Measurements from ENCODE around the gene MEOX1.

The MEOX1 gene

DNA sequence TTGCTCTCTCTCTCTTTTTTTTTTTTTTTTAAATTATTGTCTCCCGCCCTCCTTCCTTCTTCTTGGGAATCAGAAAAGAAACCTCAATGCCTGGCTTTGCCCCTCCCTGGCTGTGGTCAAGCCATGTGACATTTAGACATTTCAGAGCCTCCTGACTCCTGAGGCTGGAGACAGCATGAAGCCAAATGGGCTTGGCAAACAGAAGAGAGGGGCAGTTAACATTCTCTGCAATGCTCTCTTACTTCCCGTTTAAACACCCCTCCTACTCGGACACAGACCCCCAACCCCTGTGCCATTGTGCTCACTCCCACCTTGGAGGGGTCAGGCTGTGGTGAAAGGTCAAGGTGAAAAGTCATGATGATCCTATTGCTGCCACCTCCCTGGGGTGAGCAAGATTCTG, 14.7 kb upstream of the MEOX1 start:
- Histone ChIP-seq H3K27ac (no peak overlapping the region), H3K4me3 (ENCODE audit: low read depth, low read length) (no peak overlapping the region), H3K27me3 (ENCODE audit: insufficient read depth, low read depth, severe bottlenecking) (no peaks in the 10 kb centered on the region), H3K9me3 (ENCODE audit: severe bottlenecking) (no peaks in the 10 kb centered on the region), H3K36me3 (no peaks in the 10 kb centered on the region)
- no peak for TF ChIP-seq CTCF (IDR thresholded peaks at IDR 0.05; ENCODE audit: low read depth, low read length)
- DNase-seq: no peak

DNA sequence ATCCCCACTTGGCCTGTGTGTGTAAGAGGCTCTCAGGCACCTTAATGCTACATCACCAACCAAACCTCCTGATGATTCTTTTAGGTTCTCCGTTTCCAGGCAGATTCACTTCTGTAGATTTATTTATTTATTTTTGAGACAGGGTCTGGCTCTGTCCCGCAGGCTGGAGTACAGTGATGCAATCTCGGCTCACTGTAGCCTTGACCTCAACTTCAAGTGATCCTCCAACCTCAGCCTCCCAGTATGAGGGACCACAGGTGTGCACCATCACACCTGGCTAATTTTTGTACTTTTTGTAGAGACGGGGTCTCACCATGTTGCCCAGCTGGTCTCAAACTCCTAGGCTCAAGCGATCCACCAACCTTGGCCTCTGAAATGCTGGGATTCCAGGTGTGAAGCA, 12.7 kb upstream of the MEOX1 start:
- H3K4me3 ChIP-seq (ENCODE audit: low read depth, low read length): no peak overlapping the region
- H3K27ac ChIP-seq: no peak overlapping the region
- no peaks in the 10 kb centered on the region for H3K27me3 ChIP-seq (ENCODE audit: insufficient read depth, low read depth, severe bottlenecking)
- H3K36me3 ChIP-seq: no peaks in the 10 kb centered on the region
- H3K9me3 ChIP-seq (ENCODE audit: severe bottlenecking): no peaks in the 10 kb centered on the region
- TF ChIP-seq CTCF (IDR thresholded peaks at IDR 0.05; ENCODE audit: low read depth, low read length): no peak
- DNase-seq: no peak

DNA sequence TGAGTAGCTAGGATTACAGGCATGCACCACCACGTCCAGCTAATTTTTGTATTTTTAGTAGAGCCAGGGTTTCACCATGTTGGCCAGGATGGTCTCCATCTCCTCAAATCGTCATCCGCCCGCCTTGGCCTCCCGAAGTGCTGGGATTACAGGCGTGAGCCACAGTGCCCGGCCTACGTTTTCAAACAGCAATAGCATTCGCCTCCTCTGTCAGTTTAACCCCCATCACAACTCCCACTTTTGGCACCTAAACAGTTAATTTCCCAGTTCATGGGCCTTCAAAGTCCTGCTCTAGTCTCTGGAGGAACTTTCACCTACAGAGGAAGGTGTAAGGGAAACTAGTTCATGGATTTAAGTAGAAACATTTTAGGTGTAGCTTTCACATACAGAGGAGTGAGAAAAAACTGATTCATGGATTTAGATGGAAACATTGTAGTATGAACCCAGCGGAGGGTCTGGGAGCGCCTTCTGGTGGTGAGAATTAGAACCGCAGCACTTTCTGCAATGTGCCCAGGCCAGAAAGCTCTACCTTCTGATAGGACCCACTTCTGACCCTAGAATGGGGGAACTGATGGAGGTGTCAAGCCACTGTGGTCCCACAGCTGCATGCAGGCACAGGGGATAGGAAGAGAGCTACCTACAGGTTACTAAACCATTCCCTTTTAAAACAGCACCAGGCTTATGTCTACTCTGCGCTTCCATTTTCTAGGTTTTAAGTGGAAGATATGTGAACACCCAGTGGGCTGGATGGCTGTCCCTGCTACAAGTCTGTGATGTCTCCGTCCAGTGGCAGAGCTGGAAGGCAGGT, 12.0 kb upstream of the MEOX1 start:
- no peaks in the 10 kb centered on the region for H3K9me3 ChIP-seq (ENCODE audit: severe bottlenecking)
- no peaks in the 10 kb centered on the region for H3K27me3 ChIP-seq (ENCODE audit: insufficient read depth, low read depth, severe bottlenecking)
- TF ChIP-seq CTCF (IDR thresholded peaks at IDR 0.05; ENCODE audit: low read depth, low read length): peak; percentile 96
- H3K27ac ChIP-seq: no peak overlapping the region
- no peak overlapping the region for H3K4me3 ChIP-seq (ENCODE audit: low read depth, low read length)
- no peaks in the 10 kb centered on the region for H3K36me3 ChIP-seq
- peak; percentile 86 for DNase-seq

DNA sequence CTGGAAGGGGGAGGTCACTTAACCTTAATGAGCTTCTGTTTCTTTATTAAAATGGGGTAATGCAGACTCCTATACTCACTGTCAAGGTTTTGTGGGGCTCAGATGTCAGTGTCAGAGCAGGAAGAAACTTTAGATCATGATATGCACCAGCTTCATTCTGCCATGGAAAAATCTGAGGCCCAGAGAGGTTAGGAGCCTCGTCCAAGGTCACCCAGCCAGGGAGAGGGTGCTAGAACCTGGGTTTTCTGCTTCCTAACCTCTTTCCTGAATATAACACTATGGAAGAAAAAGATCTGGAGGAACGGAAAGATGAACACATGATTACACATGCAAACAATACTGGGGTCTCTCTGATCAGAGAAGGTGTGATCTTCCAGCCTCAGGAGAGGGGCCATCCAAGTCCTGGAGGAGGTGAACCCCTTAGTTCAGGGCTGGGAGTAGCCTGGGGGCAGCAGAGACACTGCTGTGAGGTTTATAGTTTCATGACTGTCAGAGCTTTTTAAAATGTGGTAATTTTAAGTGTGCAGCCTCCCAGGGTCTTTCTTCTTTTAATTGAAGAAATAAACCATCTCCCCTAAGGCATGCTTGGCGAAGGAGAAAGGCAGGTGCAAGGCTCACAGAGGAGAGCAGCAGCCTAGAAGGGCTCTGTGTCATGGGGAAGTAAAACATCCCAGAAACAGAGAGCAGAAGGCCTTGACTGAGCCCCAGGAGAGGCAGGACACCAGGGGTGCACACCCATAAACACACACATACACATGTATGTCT, 10.2 kb upstream of the MEOX1 start:
- H3K27me3 ChIP-seq (ENCODE audit: insufficient read depth, low read depth, severe bottlenecking): no peaks in the 10 kb centered on the region
- no peaks in the 10 kb centered on the region for H3K9me3 ChIP-seq (ENCODE audit: severe bottlenecking)
- no peaks in the 10 kb centered on the region for H3K36me3 ChIP-seq
- DNase-seq: no peak
- H3K27ac ChIP-seq: no peak overlapping the region
- no peak overlapping the region for H3K4me3 ChIP-seq (ENCODE audit: low read depth, low read length)
- no peak for TF ChIP-seq CTCF (IDR thresholded peaks at IDR 0.05; ENCODE audit: low read depth, low read length)

- no peak overlapping the region for H3K4me3 ChIP-seq (ENCODE audit: low read depth, low read length)
- TF ChIP-seq CTCF (IDR thresholded peaks at IDR 0.05; ENCODE audit: low read depth, low read length): no peak
- DNase-seq: no peak
- H3K9me3 ChIP-seq (ENCODE audit: severe bottlenecking): no peaks in the 10 kb centered on the region
- no peak overlapping the region for H3K27ac ChIP-seq
- H3K27me3 ChIP-seq (ENCODE audit: insufficient read depth, low read depth, severe bottlenecking): no peaks in the 10 kb centered on the region
- no peaks in the 10 kb centered on the region for H3K36me3 ChIP-seq
These were observed 9.4 kb upstream of the MEOX1 start for GRCh38 chr17:43671031-43671692.
